ENCODE measurements around the gene KSR1. TPM values are rescaled to one million over a fixed set of nuclear protein-coding genes. Genes with fewer than 3 reads are reported as not detected.

Gene KSR1
- total and polyA plus RNA-seq, 2 of the 4 experiments (the other 2 are of a cell fraction) = 12.5 to 21.9 TPM

DNA sequence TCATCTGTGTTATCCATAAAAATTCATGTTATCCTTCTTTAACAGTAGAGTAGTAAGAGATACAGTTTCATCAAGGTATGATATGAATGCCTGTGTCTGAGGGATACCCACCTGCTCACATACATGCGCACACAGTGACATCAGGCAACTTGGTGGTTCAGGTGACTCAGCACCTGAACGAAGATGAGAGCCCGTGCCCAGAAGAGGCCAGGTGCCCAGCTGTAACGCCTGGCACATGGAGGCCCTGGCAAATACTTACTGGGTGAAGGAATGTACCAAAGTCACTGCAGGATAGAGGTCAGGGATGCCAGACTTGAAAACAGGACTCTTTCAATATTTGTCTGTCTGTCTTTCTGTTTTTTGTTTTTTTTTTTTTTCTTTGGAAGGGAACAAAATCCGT is 102.1 kb downstream of the KSR1 start:
- CTCF ChIA-PET = no interaction called here
- H2BK5ac ChIP-seq (ENCODE audit: low read depth, low read length, poor library complexity, severe bottlenecking) = no peak overlapping the region

More for the DNA sequence above, 102.1 kb downstream of the KSR1 start:
- H2AK5ac ChIP-seq (ENCODE audit: low read depth, low read length) = peak overlapping the region; percentile 5; the same call in 1 of the 2 replicates
- H3K56ac ChIP-seq (ENCODE audit: extremely low read depth, insufficient read depth, low read length) = no peak overlapping the region
- no peak overlapping the region for H3K4me3 ChIP-seq (ENCODE audit: insufficient read depth, low read depth, low read length)
- dilution Hi-C loops (cut with HindIII; ENCODE audit: low sequenced_read_pairs, unreplicated experiment) (no loop called here), in situ Hi-C loops (cut with MboI; ENCODE audit: low sequenced_read_pairs) (no loop called here), intact Hi-C loops (cut with micrococcal nuclease) (no loop called here)
- no peak for TF ChIP-seq CEBPB (IDR thresholded peaks at IDR 0.05; ENCODE audit: low read depth, low read length)
- no peak for TF ChIP-seq CHD1 (IDR thresholded peaks at IDR 0.05; ENCODE audit: low read depth, low read length)
- TF ChIP-seq BHLHE40 (IDR thresholded peaks at IDR 0.05; ENCODE audit: low read depth, low read length) = no peak
- ATAC-seq (ENCODE audit: low read depth) = no peak
- no peak overlapping the region for H3K9ac ChIP-seq (ENCODE audit: low read depth, low read length)
- no peak overlapping the region for H2BK120ac ChIP-seq (ENCODE audit: low read depth, low read length)
- H3K9me1 ChIP-seq (ENCODE audit: insufficient read depth, low read length) = peaks cover 29% of the 10 kb centered on the region
- no peak overlapping the region for H3K23ac ChIP-seq (ENCODE audit: low read depth, low read length)
- H4K91ac ChIP-seq (ENCODE audit: insufficient read depth, low read depth, low read length) = no peak overlapping the region
- 100% methylated on average over 2 of the region's 5 CpGs; no CpG with 5 or more reads in 1 of the 2 experiments for WGBS, 2 experiments (ENCODE audit: extremely low coverage in 2 of 2, insufficient read length in 1 of 2)
- no peaks in the 10 kb centered on the region for H3K27me3 ChIP-seq (ENCODE audit: control insufficient read depth, insufficient read depth, low read length)
- no peak overlapping the region for H3K4me2 ChIP-seq (ENCODE audit: low read depth, low read length)
- no peak overlapping the region for H2AK9ac ChIP-seq (replicated peaks; ENCODE audit: low read depth, low read length, poor library complexity)
- H3K9me3 ChIP-seq (ENCODE audit: control insufficient read depth, insufficient read depth, low read length) = no peaks in the 10 kb centered on the region
- H4K20me1 ChIP-seq (ENCODE audit: insufficient read depth, low read length) = peaks cover 5% of the 10 kb centered on the region; the same call in 1 of the 2 replicates
- H3K27ac ChIP-seq (ENCODE audit: insufficient read depth, low read length) = no peak overlapping the region
- no peak for DNase-seq
- H2BK15ac ChIP-seq (ENCODE audit: low read depth, low read length) = no peak overlapping the region; the same call in 2 of the 3 replicates
- no peak overlapping the region; the same call in 1 of the 2 replicates for H3K14ac ChIP-seq (replicated peaks; ENCODE audit: low read depth, low read length)
- POLR2A ChIA-PET (ENCODE audit: unreplicated experiment) = no interaction called here
- peaks cover 30% of the 10 kb centered on the region for H3K4me1 ChIP-seq (ENCODE audit: control insufficient read depth, insufficient read depth, low read length)
- no peak overlapping the region for H3K18ac ChIP-seq (ENCODE audit: low read depth, low read length)
- H4K5ac ChIP-seq (ENCODE audit: low read depth, low read length) = no peak overlapping the region
- peaks cover 45 to 88% of the 10 kb centered on the region in 2 experiments for H3K79me1 ChIP-seq (ENCODE audit: low read depth in 1 of 2, low read length in 2 of 2)
- H4K8ac ChIP-seq (ENCODE audit: low read depth in 2 of 2, low read length in 2 of 2) = peak overlapping the region in 1 of 2 experiments; percentile 66; a peak in 1 of 4 replicates
- peaks cover 16% of the 10 kb centered on the region for H3K36me3 ChIP-seq (ENCODE audit: control insufficient read depth, insufficient read depth, low read length)
- H2BK20ac ChIP-seq (ENCODE audit: low read depth, low read length) = no peak overlapping the region
- H3K4ac ChIP-seq (ENCODE audit: low read depth, low read length) = peak overlapping the region; percentile 17; the same call in 1 of the 2 replicates
- no TSS peak for BruUV-seq (replicated peaks)
- no peak overlapping the region for H2AFZ ChIP-seq (replicated peaks; ENCODE audit: low read length, poor library complexity)
